Gastroesophageal sphincter (tissue), 4 donors: ENCODE results near the gene SIAH3. TPM values are rescaled to one million over a fixed set of nuclear protein-coding genes. Genes with fewer than 3 reads are reported as not detected.

ENCODE experiments used
- ATAC-seq: fragments of 150-250 bp; one replicate; pipeline ENCODE4 v1.9.1; 2016; ENCODE audit warnings: mild to moderate bottlenecking, moderate library complexity
- H3K27ac ChIP-seq, 4 donors: fragments of 200-600 bp; sonication (generic) in 3 of 4; 1 replicate in 3 of 4; 2 replicates in 1 of 4; pipeline ENCODE4 v1.5.1; 2016 to 2019
- H3K27me3 ChIP-seq: fragments of 200-600 bp; sonication (generic); one replicate; pipeline ENCODE4 v1.5.1; 2019
- H3K36me3 ChIP-seq, 2 donors: fragments of 200-600 bp; sonication (generic); one replicate each; pipeline ENCODE4 v1.5.1; 2019; ENCODE audit warnings: control low read depth in 1 of 2
- H3K4me1 ChIP-seq, 3 donors: fragments of 200-600 bp; sonication (generic); 1 replicate in 2 of 3; 2 replicates in 1 of 3; pipeline ENCODE4 v1.5.1; 2016 to 2019; ENCODE audit warnings: control low read depth in 2 of 3
- H3K4me3 ChIP-seq, 2 donors: fragments of 200-600 bp; sonication (generic); one replicate each; pipeline ENCODE4 v1.5.1; 2019; ENCODE audit warnings: mild to moderate bottlenecking in 1 of 2, moderate library complexity in 1 of 2
- H3K9me3 ChIP-seq, 3 donors: fragments of 200-600 bp; sonication (generic); one replicate each; pipeline ENCODE4 v1.5.1; 2017 to 2019; ENCODE audit warnings: control low read depth in 2 of 3
- CTCF ChIP-seq, 4 experiments: fragments of 200-600 bp in 2 of 4; fragments of 450-650 bp in 2 of 4; sonication (generic) in 1 of 4; IDR thresholded peaks; one replicate each; pipeline ENCODE4 v1.5.1; 2017 to 2019; ENCODE audit warnings: antibody characterized with exemption in 4 of 4, mild to moderate bottlenecking in 2 of 4, moderate library complexity in 2 of 4
- EP300 ChIP-seq: sonication (generic); formaldehyde crosslinking; IDR thresholded peaks from one replicate; pipeline ENCODE4 v1.6.1; 2017; ENCODE audit warnings: antibody characterized with exemption, mild to moderate bottlenecking
- POLR2A ChIP-seq, 2 donors: fragments of 450-650 bp; IDR thresholded peaks; one replicate each; pipeline ENCODE4 v1.6.1; 2017; ENCODE audit warnings: antibody characterized with exemption in 2 of 2, mild to moderate bottlenecking in 2 of 2, moderate library complexity in 1 of 2
- POLR2AphosphoS5 ChIP-seq: sonication (generic); formaldehyde crosslinking; IDR thresholded peaks from one replicate; pipeline ENCODE4 v1.6.1; 2017; ENCODE audit warnings: antibody characterized with exemption
- WGBS, 2 donors: methylation state at CpG; one replicate each; pipeline ENCODE4 v1.1.5; 2018; ENCODE audit warnings: low coverage in 1 of 2; 5-methylcytosine and 5-hydroxymethylcytosine counted together
- total RNA-seq, 4 donors: library from RNA; depleted of rRNA; stranded (reverse); fragments of >200 nt; gene quantifications; one replicate each; pipeline ENCODE4 v1.1.0, GENCODE V29; 2016

SIAH3 gene
- total RNA-seq, 4 donors from 2014 or later, result not detected

- 60 to 77% methylated on average over 2 to 4 of the region's 5 CpGs for WGBS, 2 donors
- ATAC-seq, result no peak
- H3K27me3 ChIP-seq, result no peaks in the 10 kb centered on the region
- no peaks in the 10 kb centered on the region for H3K9me3 ChIP-seq
- TF ChIP-seq POLR2A (IDR thresholded peaks at IDR 0.05) (no peak), CTCF (IDR thresholded peaks at IDR 0.05) (no peak), EP300 (no peak), POLR2AphosphoS5 (no peak)
- no peak overlapping the region for H3K4me3 ChIP-seq
- H3K4me1 ChIP-seq, result peaks cover 0 to 7% (median 0%) of the 10 kb centered on the region in 3 donors
- no peak overlapping the region for H3K27ac ChIP-seq
- H3K36me3 ChIP-seq, result no peaks in the 10 kb centered on the region
Measured at GRCh38 chr13:45776748-45777147, 74.8 kb downstream of the SIAH3 start.

GRCh38 chr13:45775401-45775963 lies 76.1 kb downstream of the SIAH3 start:
- H3K27ac ChIP-seq, result no peak overlapping the region
- no peaks in the 10 kb centered on the region for H3K27me3 ChIP-seq
- no peaks in the 10 kb centered on the region for H3K9me3 ChIP-seq
- 79% methylated on average over 2 of the region's 3 CpGs; no CpG with 5 or more reads in 1 of the 2 donors for WGBS, 2 donors
- H3K4me3 ChIP-seq, result no peak overlapping the region
- ATAC-seq, result no peak
- no peaks in the 10 kb centered on the region for H3K4me1 ChIP-seq
- H3K36me3 ChIP-seq, result no peaks in the 10 kb centered on the region
- TF ChIP-seq CTCF (IDR thresholded peaks at IDR 0.05) (no peak), POLR2A (IDR thresholded peaks at IDR 0.05) (no peak), POLR2AphosphoS5 (no peak), EP300 (no peak)

- ATAC-seq, result no peak
- Histone ChIP-seq H3K36me3 (no peaks in the 10 kb centered on the region), H3K27me3 (no peaks in the 10 kb centered on the region), H3K4me3 (no peak overlapping the region), H3K4me1 (peaks cover 0 to 2% (median 0%) of the 10 kb centered on the region in 3 donors), H3K27ac (no peak overlapping the region), H3K9me3 (no peaks in the 10 kb centered on the region)
- WGBS, 2 donors, result 89 to 95% methylated on average over 3 of the region's 3 CpGs
- TF ChIP-seq CTCF (IDR thresholded peaks at IDR 0.05), result no peak
- TF ChIP-seq EP300, result no peak
- no peak for TF ChIP-seq POLR2AphosphoS5
- no peak for TF ChIP-seq POLR2A (IDR thresholded peaks at IDR 0.05)
Measured at GRCh38 chr13:45773944-45774343, 77.6 kb downstream of the SIAH3 start.

- 65 to 67% methylated on average over 2 of the region's 2 CpGs for WGBS, 2 donors
- TF ChIP-seq EP300 (no peak), CTCF (IDR thresholded peaks at IDR 0.05) (no peak), POLR2AphosphoS5 (no peak), POLR2A (IDR thresholded peaks at IDR 0.05) (no peak)
- Histone ChIP-seq H3K4me3 (no peak overlapping the region), H3K36me3 (no peaks in the 10 kb centered on the region), H3K27ac (no peak overlapping the region), H3K27me3 (no peaks in the 10 kb centered on the region), H3K9me3 (no peaks in the 10 kb centered on the region), H3K4me1 (peaks cover 0 to 9% (median 0%) of the 10 kb centered on the region in 3 donors)
- ATAC-seq, result no peak
Measured at GRCh38 chr13:45773236-45773635, 78.3 kb downstream of the SIAH3 start.

- Histone ChIP-seq H3K4me3 (no peak overlapping the region), H3K27me3 (no peaks in the 10 kb centered on the region), H3K27ac (no peak overlapping the region), H3K4me1 (peaks cover 0 to 10% (median 0%) of the 10 kb centered on the region in 3 donors), H3K9me3 (no peaks in the 10 kb centered on the region), H3K36me3 (no peaks in the 10 kb centered on the region)
- ATAC-seq, result no peak
- TF ChIP-seq EP300 (no peak), POLR2A (IDR thresholded peaks at IDR 0.05) (no peak), CTCF (IDR thresholded peaks at IDR 0.05) (no peak), POLR2AphosphoS5 (no peak)
- WGBS, 2 donors, result 90% methylated on average over 2 of the region's 2 CpGs; no CpG with 5 or more reads in 1 of the 2 donors
Measured at GRCh38 chr13:45770886-45771285, 80.7 kb downstream of the SIAH3 start.
